HG03521 (cell line): ENCODE data around the gene C16orf89.

Experiments used
- ATAC-seq: cut with Tn5 transposase; IDR thresholded peaks from one replicate; pipeline ENCODE4 v1.9.1; 2021; ENCODE audit warnings: mild to moderate bottlenecking, moderate library complexity; ENCODE audit not compliant: unreplicated experiment

Gene C16orf89

DNA sequence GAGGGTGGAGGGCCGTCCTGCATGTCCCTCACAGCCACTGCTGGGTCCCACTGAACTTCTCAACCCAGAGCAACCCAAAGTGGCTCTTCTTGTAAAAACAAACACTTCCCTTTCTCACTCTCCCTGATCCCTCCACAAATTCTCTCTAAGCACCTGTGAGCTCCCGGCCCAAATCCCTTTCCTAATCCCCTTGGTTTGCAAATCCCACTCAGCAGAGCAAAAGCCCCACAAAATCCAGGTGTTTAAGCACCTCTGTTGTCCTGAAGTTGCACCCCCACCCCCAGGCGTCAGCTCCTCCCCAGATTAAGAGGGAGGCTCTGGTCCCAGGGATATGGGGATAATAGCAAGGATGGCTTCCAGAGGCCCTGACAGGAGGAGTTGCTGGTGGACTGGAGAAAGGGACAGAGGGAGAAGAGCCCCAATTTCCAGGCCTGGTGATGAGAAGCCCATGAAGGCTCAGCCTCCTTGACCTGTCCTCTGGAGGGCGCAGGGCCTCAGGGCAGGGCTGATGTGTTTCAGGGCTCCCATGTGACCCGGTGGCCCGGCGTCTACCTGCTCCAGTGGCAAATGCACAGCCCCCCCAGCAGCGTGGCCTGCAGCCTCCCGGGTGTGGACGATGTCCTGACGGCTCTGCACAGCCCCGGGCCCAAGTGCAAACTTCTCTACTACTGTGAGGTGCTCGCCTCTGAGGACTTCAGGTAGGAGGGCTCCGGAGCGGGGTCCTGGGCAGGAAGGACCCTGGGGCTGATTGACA, 55.0 kb downstream of the C16orf89 start:
- no peak for ATAC-seq

DNA sequence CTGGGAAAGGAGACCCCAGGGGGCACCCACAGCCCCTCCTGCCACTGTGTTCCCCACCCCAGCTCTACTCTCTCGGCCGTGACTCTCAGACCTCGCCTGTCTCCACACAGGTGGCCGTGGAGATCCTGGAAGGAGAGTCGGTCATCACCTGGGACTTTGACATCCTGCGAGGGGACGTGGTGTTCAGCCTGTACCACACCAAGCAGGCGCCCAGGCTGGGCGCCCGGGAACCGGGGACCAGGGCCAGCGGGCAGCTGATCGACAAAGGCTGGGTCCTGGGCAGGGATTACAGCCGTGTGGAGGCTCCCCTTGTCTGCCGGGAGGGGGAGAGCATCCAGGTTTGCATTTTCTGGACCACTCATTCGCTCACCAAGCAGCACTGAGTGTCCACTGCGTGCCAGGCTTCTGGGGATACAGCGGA, 57.4 kb downstream of the C16orf89 start:
- ATAC-seq: no peak

DNA sequence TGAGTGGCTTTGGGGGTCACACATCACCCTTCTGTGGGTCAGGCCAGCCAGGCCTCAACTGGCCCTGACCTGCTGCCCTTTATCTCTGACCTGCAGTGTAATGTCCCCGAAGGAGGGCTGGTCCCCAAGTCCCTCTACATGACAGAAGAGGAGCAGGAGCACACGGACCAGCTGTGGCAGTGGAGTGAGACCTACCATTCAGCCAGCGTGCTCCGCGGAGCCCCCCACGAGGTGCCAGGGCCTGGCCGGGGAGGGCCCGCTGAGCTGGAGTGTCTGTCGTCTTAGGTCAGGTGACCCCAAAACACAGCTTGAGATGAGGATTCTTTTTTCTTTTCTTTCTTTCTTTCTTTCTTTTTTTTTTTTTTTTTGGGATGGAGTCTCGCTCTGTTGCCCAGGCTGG, 58.5 kb downstream of the C16orf89 start:
- ATAC-seq: no peak

DNA sequence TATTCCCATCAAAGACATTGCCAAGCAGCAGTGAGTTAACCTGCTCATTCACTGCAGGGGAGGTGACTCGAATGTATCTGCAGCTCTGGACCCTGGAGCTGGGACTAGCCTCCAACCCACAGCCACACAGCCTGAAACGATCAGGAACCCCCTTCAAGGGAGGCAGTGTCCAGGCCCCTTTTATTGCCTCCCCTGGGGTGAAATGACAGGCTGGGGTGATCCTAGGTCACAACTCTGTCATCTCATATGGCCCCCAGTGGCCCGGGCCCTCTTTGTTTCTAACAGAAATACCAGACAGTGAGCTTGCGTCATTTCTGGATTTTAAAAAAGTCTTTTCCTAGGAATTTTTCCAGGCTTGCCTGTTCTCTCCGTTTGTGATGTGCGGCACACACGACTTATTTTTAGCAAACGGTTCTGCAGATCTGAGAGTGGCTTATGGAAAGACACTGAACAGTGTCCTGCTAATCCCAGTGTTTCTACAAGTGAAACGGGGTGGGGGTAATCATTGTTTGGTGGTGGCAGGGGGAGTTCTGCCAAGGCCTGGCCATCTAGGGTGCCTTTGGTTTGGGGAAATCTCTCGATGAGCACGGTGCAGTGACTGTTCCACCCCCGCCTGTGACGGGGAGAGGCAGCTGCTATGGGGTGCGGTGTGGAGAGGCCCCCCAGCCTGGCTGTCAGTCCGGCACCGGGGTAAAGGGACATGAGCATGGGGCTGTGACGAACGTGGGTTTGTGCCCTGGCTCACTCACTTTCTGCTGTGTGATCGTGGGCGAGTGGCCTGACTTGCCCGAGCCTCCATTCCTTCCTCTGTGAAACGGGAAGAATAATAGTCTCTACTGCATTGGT, 59.2 kb downstream of the C16orf89 start:
- no peak for ATAC-seq

DNA sequence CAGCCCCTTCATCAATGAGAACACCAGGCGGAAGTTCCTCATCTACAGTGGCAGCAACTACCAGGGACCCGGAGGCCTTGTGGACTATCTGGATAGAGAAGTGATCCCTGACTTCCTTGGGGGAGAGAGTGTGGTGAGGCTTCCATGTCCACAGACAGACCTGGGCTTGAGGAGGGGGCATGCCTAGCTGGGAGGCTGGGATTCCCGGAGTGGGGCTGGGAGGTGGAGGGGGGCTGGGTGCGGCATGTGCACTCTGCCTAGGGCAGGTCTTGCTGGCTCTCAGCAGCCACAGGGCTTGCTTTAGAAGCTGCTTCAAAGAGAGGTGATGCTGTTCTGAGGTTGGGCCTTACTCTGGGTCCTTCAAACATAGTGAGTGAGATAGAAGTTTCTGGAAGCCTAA, 59.8 kb downstream of the C16orf89 start:
- ATAC-seq: no peak

- ATAC-seq: no peak
Measured at GRCh38 chr16:5004311-5004710, 61.4 kb downstream of the C16orf89 start.

DNA sequence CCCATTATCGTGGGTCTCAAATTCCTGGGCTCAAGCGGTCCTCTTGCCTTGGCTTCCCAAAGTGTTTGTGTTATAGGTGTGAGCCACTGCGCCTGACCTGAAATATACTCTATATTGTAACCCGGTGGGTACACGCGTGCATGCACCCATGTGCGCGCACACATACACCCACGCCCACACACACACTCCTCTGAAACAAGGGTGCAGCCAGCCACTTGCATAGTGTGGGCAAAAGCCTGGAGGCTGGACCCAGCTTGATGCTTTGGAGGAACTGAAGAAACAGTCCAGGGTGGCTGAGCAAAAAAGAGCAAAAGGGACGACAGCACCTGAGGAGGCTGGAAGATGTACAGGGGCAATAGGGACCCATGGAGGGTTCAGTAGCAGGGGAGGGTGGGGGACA, 61.9 kb downstream of the C16orf89 start:
- no peak for ATAC-seq

- ATAC-seq: no peak
Measured at GRCh38 chr16:5003211-5003610, 62.5 kb downstream of the C16orf89 start.

GRCh38 chr16:5002699-5003143, 63.0 kb downstream of the C16orf89 start:
- ATAC-seq: no peak

DNA sequence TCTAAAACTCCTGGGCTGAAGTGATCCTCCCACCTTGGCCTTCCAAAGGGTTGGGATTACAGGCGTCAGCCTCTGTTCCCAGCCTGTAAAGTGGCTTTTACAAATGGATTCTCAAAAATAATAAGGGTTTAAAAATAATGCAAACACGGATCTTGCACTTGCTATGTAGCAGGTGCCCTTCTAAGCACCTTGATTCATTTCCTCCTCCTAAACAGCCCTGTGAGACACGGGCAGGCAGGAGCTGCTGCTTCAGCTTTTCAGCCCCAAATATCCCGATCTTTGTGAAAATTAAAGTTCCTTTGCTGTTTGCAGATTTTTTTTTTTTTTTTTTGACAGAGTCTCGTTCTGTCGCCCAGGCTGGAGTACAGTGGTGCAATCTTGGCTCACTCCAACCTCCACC, 63.8 kb downstream of the C16orf89 start:
- ATAC-seq: no peak

GRCh38 chr16:5001571-5001970, 64.2 kb downstream of the C16orf89 start:
- no peak for ATAC-seq

DNA sequence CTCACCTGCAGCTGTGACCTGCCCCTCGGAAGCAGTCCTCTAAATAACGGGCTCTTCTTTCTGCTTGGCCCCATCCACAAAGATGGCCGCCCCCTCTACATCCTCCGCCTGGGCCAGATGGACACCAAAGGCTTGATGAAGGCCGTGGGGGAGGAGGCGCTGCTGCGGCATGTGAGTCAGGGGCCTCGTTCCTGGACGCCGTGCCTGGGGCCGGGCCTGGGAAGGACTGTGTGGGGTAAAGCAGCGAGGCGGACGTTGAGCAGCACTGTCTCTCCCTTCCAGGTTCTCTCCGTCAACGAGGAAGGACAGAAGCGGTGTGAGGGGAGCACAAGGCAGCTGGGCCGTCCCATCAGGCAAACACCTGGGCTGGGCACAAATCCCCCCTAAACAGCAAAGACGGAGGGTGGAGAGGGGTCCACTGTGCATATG, 65.2 kb downstream of the C16orf89 start:
- no peak for ATAC-seq

- ATAC-seq: no peak
Measured at GRCh38 chr16:4994719-4995434, 70.9 kb downstream of the C16orf89 start.
